ENCODE results near the gene FBXL7.

DNA sequence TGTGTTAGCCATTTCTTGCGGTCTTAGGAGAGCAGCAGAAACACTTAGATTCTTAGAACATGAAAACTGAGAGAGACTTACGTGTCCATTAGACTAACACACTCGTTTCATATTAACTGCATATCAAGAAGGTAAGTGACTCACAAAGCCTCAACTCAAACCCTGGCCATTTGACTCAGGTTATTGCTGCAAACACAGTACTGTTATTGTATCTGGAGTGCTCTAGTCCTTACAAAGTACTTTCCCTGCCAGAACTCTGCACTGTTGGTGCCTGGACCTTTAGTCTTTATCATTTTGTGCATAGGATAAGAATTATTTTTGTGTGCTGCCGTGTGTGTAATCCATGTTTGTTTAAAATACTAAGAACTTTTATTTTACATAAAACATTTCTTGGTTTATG, 155.7 kb downstream of the FBXL7 start:
- TF ChIP-seq, protein P1, sequence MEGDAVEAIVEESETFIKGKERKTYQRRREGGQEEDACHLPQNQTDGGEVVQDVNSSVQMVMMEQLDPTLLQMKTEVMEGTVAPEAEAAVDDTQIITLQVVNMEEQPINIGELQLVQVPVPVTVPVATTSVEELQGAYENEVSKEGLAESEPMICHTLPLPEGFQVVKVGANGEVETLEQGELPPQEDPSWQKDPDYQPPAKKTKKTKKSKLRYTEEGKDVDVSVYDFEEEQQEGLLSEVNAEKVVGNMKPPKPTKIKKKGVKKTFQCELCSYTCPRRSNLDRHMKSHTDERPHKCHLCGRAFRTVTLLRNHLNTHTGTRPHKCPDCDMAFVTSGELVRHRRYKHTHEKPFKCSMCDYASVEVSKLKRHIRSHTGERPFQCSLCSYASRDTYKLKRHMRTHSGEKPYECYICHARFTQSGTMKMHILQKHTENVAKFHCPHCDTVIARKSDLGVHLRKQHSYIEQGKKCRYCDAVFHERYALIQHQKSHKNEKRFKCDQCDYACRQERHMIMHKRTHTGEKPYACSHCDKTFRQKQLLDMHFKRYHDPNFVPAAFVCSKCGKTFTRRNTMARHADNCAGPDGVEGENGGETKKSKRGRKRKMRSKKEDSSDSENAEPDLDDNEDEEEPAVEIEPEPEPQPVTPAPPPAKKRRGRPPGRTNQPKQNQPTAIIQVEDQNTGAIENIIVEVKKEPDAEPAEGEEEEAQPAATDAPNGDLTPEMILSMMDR (IDR thresholded peaks at IDR 0.05; ENCODE audit: insufficient read depth, low read length, poor library complexity, severe bottlenecking): no peak
- no peak for TF ChIP-seq EZH2phosphoT487 (conservative IDR thresholded peaks at IDR 0.05; ENCODE audit: low read length)
